H9 (cell line): ENCODE measurements around the gene DEPDC1B. TPM values are rescaled to one million over a fixed set of nuclear protein-coding genes. Genes with fewer than 3 reads are reported as not detected.

Source experiments
- DNase-seq: peaks from one replicate; pipeline ENCODE4 v3.0.0-alpha.2; 2017
- H2AFZ ChIP-seq: one replicate; pipeline ENCODE4 v1.6.1; 2013; ENCODE audit warnings: mild to moderate bottlenecking, low read length, control low read depth, moderate library complexity
- H2AK5ac ChIP-seq: 2 replicates; pipeline ENCODE4 v1.6.1; 2013; ENCODE audit warnings: low read length, control low read depth, mixed read lengths; ENCODE audit not compliant: insufficient read length
- H2BK120ac ChIP-seq: one replicate; pipeline ENCODE4 v1.6.1; 2013; ENCODE audit warnings: low read depth, mild to moderate bottlenecking, low read length, control low read depth, inconsistent platforms; ENCODE audit not compliant: poor library complexity, severe bottlenecking
- H2BK12ac ChIP-seq: 2 replicates; pipeline ENCODE4 v1.6.1; 2013; ENCODE audit warnings: low read length, control low read depth, mixed read lengths, low read depth; ENCODE audit not compliant: insufficient read length
- H2BK15ac ChIP-seq: 2 replicates; pipeline ENCODE4 v1.6.1; 2013; ENCODE audit warnings: low read depth, low read length, control low read depth
- H2BK20ac ChIP-seq: one replicate; pipeline ENCODE4 v1.6.1; 2013; ENCODE audit warnings: low read depth, mild to moderate bottlenecking, low read length, control low read depth, inconsistent platforms; ENCODE audit not compliant: poor library complexity, severe bottlenecking
- H2BK5ac ChIP-seq: 2 replicates; pipeline ENCODE4 v1.6.1; 2013; ENCODE audit warnings: low read length, control low read depth, mixed read lengths; ENCODE audit not compliant: insufficient read length
- H3K14ac ChIP-seq: 2 replicates; pipeline ENCODE4 v1.6.1; 2013; ENCODE audit warnings: low read length, control low read depth; ENCODE audit not compliant: insufficient read depth
- H3K18ac ChIP-seq: 2 replicates; pipeline ENCODE4 v1.6.1; 2013; ENCODE audit warnings: low read depth, mild to moderate bottlenecking, mixed read lengths, low read length, control low read depth; ENCODE audit not compliant: insufficient read length
- H3K23ac ChIP-seq: 2 replicates; pipeline ENCODE4 v1.6.1; 2013; ENCODE audit warnings: low read length, control low read depth, mixed read lengths, low read depth; ENCODE audit not compliant: insufficient read length
- H3K23me2 ChIP-seq: 2 replicates; pipeline ENCODE4 v1.6.1; 2013; ENCODE audit warnings: low read depth, mild to moderate bottlenecking, mixed read lengths, low read length, control low read depth; ENCODE audit not compliant: insufficient read length, poor library complexity, severe bottlenecking
- H3K27ac ChIP-seq: 2 replicates; pipeline ENCODE4 v1.5.1; 2013; ENCODE audit warnings: low read length, control low read depth, mixed read lengths, low read depth; ENCODE audit not compliant: insufficient read length
- H3K27me3 ChIP-seq: 2 replicates; pipeline ENCODE4 v1.6.1; 2013; ENCODE audit warnings: low read length, control low read depth, inconsistent platforms; ENCODE audit not compliant: insufficient read depth
- H3K4ac ChIP-seq: 2 replicates; pipeline ENCODE4 v1.6.1; 2013; ENCODE audit warnings: low read depth, mild to moderate bottlenecking, control low read depth, inconsistent platforms, low read length, moderate library complexity
- H3K4me1 ChIP-seq: 2 replicates; pipeline ENCODE4 v1.6.1; 2013; ENCODE audit warnings: low read length, control low read depth, inconsistent platforms; ENCODE audit not compliant: insufficient read depth
- H3K4me2 ChIP-seq: 2 replicates; pipeline ENCODE4 v1.6.1; 2013; ENCODE audit warnings: low read length, control low read depth, mixed read lengths; ENCODE audit not compliant: insufficient read length, insufficient read depth
- H3K56ac ChIP-seq: 2 replicates; pipeline ENCODE4 v1.6.1; 2013; ENCODE audit warnings: low read depth, mild to moderate bottlenecking, mixed read lengths, low read length, control low read depth; ENCODE audit not compliant: insufficient read length
- H3K79me1 ChIP-seq: 2 replicates; pipeline ENCODE4 v1.6.1; 2013; ENCODE audit warnings: low read depth, mild to moderate bottlenecking, moderate library complexity, low read length, control low read depth, inconsistent platforms; ENCODE audit not compliant: insufficient read depth, poor library complexity, severe bottlenecking
- H3K79me2 ChIP-seq: 2 replicates; pipeline ENCODE4 v1.6.1; 2013; ENCODE audit warnings: low read length, control low read depth, inconsistent platforms; ENCODE audit not compliant: insufficient read depth
- H3K9ac ChIP-seq: 2 replicates; pipeline ENCODE4 v1.6.1; 2013; ENCODE audit warnings: low read length, control low read depth, mixed read lengths; ENCODE audit not compliant: insufficient read length; ENCODE audit errors: extremely low read depth
- H3K9me3 ChIP-seq: one replicate; pipeline ENCODE4 v1.6.1; 2013; ENCODE audit warnings: low read depth, low read length, inconsistent platforms; ENCODE audit not compliant: control insufficient read depth
- H3T11ph ChIP-seq: one replicate; pipeline ENCODE4 v1.6.1; 2013; ENCODE audit warnings: mild to moderate bottlenecking, low read length, control low read depth, inconsistent platforms
- H4K20me1 ChIP-seq: one replicate; pipeline ENCODE4 v1.6.1; 2013; ENCODE audit not compliant: control insufficient read depth, insufficient read length, insufficient read depth
- H4K5ac ChIP-seq: 2 replicates; pipeline ENCODE4 v1.6.1; 2013; ENCODE audit warnings: low read depth, mild to moderate bottlenecking, mixed read lengths, low read length, control low read depth; ENCODE audit not compliant: insufficient read length
- H4K8ac ChIP-seq: replicated peaks from 2 replicates; pipeline ENCODE4 v1.6.1; 2013; ENCODE audit warnings: low read length, control low read depth, mixed read lengths, low read depth; ENCODE audit not compliant: insufficient read length
- H4K91ac ChIP-seq: 2 replicates; pipeline ENCODE4 v1.6.1; 2013; ENCODE audit warnings: low read depth, mild to moderate bottlenecking, moderate library complexity, mixed read lengths, low read length, control low read depth; ENCODE audit not compliant: insufficient read length
- H3K27ac Mint-ChIP-seq, 3 experiments: 2 replicates in 2 of 3; 3 replicates in 1 of 3; pipeline ENCODE4 v1.8.0; 2020 to 2021; ENCODE audit warnings: mixed read lengths in 3 of 3, mild to moderate bottlenecking in 1 of 3, moderate library complexity in 1 of 3
- H3K27me3 Mint-ChIP-seq: 2 replicates; pipeline ENCODE4 v1.8.0; 2021; ENCODE audit warnings: low read depth, mild to moderate bottlenecking, moderate library complexity, mixed read lengths
- H3K36me3 Mint-ChIP-seq, 3 experiments: 2 replicates in 2 of 3; 3 replicates in 1 of 3; pipeline ENCODE4 v1.8.0; 2020 to 2021; ENCODE audit warnings: low read depth in 3 of 3, mixed read lengths in 3 of 3; ENCODE audit not compliant: insufficient read depth in 1 of 3
- H3K4me1 Mint-ChIP-seq, 2 experiments: 2 replicates each; pipeline ENCODE4 v1.8.0; 2020; ENCODE audit warnings: mixed read lengths in 2 of 2
- H3K4me3 Mint-ChIP-seq, 2 experiments: 2 replicates in 1 of 2; 3 replicates in 1 of 2; pipeline ENCODE4 v1.8.0; 2020 to 2021; ENCODE audit warnings: mild to moderate bottlenecking in 2 of 2, mixed read lengths in 2 of 2, moderate library complexity in 1 of 2
- H3K9me3 Mint-ChIP-seq, 2 experiments: 2 replicates in 1 of 2; 3 replicates in 1 of 2; pipeline ENCODE4 v1.8.0; 2020; ENCODE audit warnings: mild to moderate bottlenecking in 2 of 2, mixed read lengths in 2 of 2, moderate library complexity in 1 of 2
- WGBS: extraction: QIAGEN DNeasy Blood & Tissue Kit; methylation state at CpG from one replicate; pipeline ENCODE4 v1.1.7; 2013; ENCODE audit warnings: missing lambda C conversion rate, low lambda C conversion rate, mixed read lengths; ENCODE audit not compliant: insufficient read length; ENCODE audit errors: extremely low coverage; 5-methylcytosine and 5-hydroxymethylcytosine counted together
- total RNA-seq: library from RNA; stranded (reverse); gene quantifications from 2 replicates; pipeline ENCODE4 v1.2.1, GENCODE V29; 2021
- TF ChIP-seq, protein P1 (sequence below): fragments of 200-600 bp; sonication (generic); conservative IDR thresholded peaks from 3 replicates; pipeline ENCODE4 v1.8.0; 2021; ENCODE audit warnings: antibody characterized with exemption, mild to moderate bottlenecking

The DEPDC1B gene
- total RNA-seq, 1 experiment from 2014 or later, result 49.0 TPM

GRCh38 chr5:60576425-60576824, 123.5 kb downstream of the DEPDC1B start:
- Mint-ChIP-seq H3K4me1 (no peaks in the 10 kb centered on the region), H3K9me3 (peaks cover 44 to 48% of the 10 kb centered on the region in 2 experiments), H3K27me3 (peaks cover 14% of the 10 kb centered on the region), H3K27ac (no peak overlapping the region), H3K4me3 (no peak overlapping the region), H3K36me3 (peaks cover 28 to 39% (median 32%) of the 10 kb centered on the region in 3 experiments)
- H3K14ac ChIP-seq, result no peak overlapping the region
- H3K27ac ChIP-seq, result no peak overlapping the region
- H4K20me1 ChIP-seq, result no peaks in the 10 kb centered on the region
- peaks cover 10% of the 10 kb centered on the region for H3K9me3 ChIP-seq
- no peak overlapping the region for H4K91ac ChIP-seq
- no peaks in the 10 kb centered on the region for H3K23me2 ChIP-seq
- H3K56ac ChIP-seq, result no peak overlapping the region
- H2BK15ac ChIP-seq, result no peak overlapping the region
- H2BK20ac ChIP-seq, result no peak overlapping the region
- no peak overlapping the region for H3K4me2 ChIP-seq
- H2AK5ac ChIP-seq, result no peak overlapping the region
- no peak overlapping the region for H2BK120ac ChIP-seq
- H3K18ac ChIP-seq, result no peak overlapping the region
- no peak overlapping the region for H4K8ac ChIP-seq
- H3K23ac ChIP-seq, result no peak overlapping the region
- WGBS, result no CpG with 5 or more reads among the region's 2 CpGs
- no peaks in the 10 kb centered on the region for H3K4me1 ChIP-seq
- no peak overlapping the region for H2AFZ ChIP-seq
- no peak overlapping the region for H3K9ac ChIP-seq
- DNase-seq, result no peak
- H4K5ac ChIP-seq, result no peak overlapping the region
- TF ChIP-seq, protein P1, sequence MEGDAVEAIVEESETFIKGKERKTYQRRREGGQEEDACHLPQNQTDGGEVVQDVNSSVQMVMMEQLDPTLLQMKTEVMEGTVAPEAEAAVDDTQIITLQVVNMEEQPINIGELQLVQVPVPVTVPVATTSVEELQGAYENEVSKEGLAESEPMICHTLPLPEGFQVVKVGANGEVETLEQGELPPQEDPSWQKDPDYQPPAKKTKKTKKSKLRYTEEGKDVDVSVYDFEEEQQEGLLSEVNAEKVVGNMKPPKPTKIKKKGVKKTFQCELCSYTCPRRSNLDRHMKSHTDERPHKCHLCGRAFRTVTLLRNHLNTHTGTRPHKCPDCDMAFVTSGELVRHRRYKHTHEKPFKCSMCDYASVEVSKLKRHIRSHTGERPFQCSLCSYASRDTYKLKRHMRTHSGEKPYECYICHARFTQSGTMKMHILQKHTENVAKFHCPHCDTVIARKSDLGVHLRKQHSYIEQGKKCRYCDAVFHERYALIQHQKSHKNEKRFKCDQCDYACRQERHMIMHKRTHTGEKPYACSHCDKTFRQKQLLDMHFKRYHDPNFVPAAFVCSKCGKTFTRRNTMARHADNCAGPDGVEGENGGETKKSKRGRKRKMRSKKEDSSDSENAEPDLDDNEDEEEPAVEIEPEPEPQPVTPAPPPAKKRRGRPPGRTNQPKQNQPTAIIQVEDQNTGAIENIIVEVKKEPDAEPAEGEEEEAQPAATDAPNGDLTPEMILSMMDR, result no peak
- H3T11ph ChIP-seq, result no peak overlapping the region
- H3K79me1 ChIP-seq, result no peaks in the 10 kb centered on the region
- no peak overlapping the region for H3K4ac ChIP-seq
- H3K27me3 ChIP-seq, result no peaks in the 10 kb centered on the region; the same call in 1 of the 2 replicates
- no peaks in the 10 kb centered on the region for H3K79me2 ChIP-seq
- H2BK5ac ChIP-seq, result no peak overlapping the region
- H2BK12ac ChIP-seq, result no peak overlapping the region
